Esophagus (tissue), 2 donors: ENCODE results near the gene ARHGDIG. TPM values are rescaled to one million over a fixed set of nuclear protein-coding genes. Genes with fewer than 3 reads are reported as not detected.

Source experiments
- polyA plus RNA-seq, 2 donors: library from polyadenylated mRNA; stranded (reverse); fragments of 200-250 nt; gene quantifications; one replicate each; pipeline ENCODE4 v1.2.3, GENCODE V29; 2013
- donor health status: healthy with polysubstance abuse.
- donor health status: Bipolar disorder and iron deficiency.

The ARHGDIG gene
- polyA plus RNA-seq, 2 donors = 0.24 to 0.33 TPM

Other genes with a start within 250 kb of the ARHGDIG start
- gene POLR3K, start 227.0 kb upstream of the ARHGDIG start, polyA plus RNA-seq = 10 to 100 TPM in 1 of 2 donors, 1 to 10 TPM in 1; 4.3 to 11.4 TPM
- gene SNRNP25, start 226.8 kb upstream of the ARHGDIG start, polyA plus RNA-seq = 10 to 100 TPM; 18.1 to 25.6 TPM
- 10 to 100 TPM; 36.6 to 56.0 TPM for gene RHBDF1, start 208.0 kb upstream of the ARHGDIG start, polyA plus RNA-seq
- 10 to 100 TPM; 42.3 to 45.3 TPM for gene MPG, start 202.4 kb upstream of the ARHGDIG start, polyA plus RNA-seq
- 10 to 100 TPM in 1 of 2 donors, 1 to 10 TPM in 1; 9.6 to 14.0 TPM for gene NPRL3, start 141.9 kb upstream of the ARHGDIG start, polyA plus RNA-seq
- not detected for gene HBZ, start 127.9 kb upstream of the ARHGDIG start, polyA plus RNA-seq
- not detected for gene HBM, start 114.6 kb upstream of the ARHGDIG start, polyA plus RNA-seq
- 1 to 10 TPM in 1 of 2 donors, under 1 TPM in 1; 0.49 to 1.4 TPM for gene HBA2, start 107.7 kb upstream of the ARHGDIG start, polyA plus RNA-seq
- gene HBA1, start 103.9 kb upstream of the ARHGDIG start, polyA plus RNA-seq = under 1 TPM; 0.47 to 0.55 TPM
- not detected for gene HBQ1, start 100.1 kb upstream of the ARHGDIG start, polyA plus RNA-seq
- gene LUC7L, start 51.1 kb upstream of the ARHGDIG start, polyA plus RNA-seq = 100 to 1,000 TPM in 1 of 2 donors, 10 to 100 TPM in 1; 37.0 to 102 TPM
- 10 to 100 TPM; 35.9 to 39.6 TPM for gene FAM234A, start 45.8 kb upstream of the ARHGDIG start, polyA plus RNA-seq
- gene RGS11, start 4.6 kb upstream of the ARHGDIG start, polyA plus RNA-seq = 1 to 10 TPM; 6.3 to 7.9 TPM
- under 1 TPM; 0.27 to 0.53 TPM for gene PDIA2, start 2.6 kb downstream of the ARHGDIG start, polyA plus RNA-seq
- 10 to 100 TPM; 11.9 to 16.7 TPM for gene AXIN1, start 72.1 kb downstream of the ARHGDIG start, polyA plus RNA-seq
- 10 to 100 TPM; 54.5 to 75.9 TPM for gene MRPL28, start 89.9 kb downstream of the ARHGDIG start, polyA plus RNA-seq
- gene PGAP6, start 101.4 kb downstream of the ARHGDIG start, polyA plus RNA-seq = 10 to 100 TPM; 30.3 to 44.3 TPM
- gene NME4, start 116.6 kb downstream of the ARHGDIG start, polyA plus RNA-seq = 10 to 100 TPM; 40.3 to 41.9 TPM
- 10 to 100 TPM; 15.0 to 24.2 TPM for gene DECR2, start 121.3 kb downstream of the ARHGDIG start, polyA plus RNA-seq
- gene RAB11FIP3, start 145.1 kb downstream of the ARHGDIG start, polyA plus RNA-seq = 10 to 100 TPM in 1 of 2 donors, 1 to 10 TPM in 1; 9.1 to 10.6 TPM
- gene CAPN15, start 247.1 kb downstream of the ARHGDIG start, polyA plus RNA-seq = 10 to 100 TPM; 28.4 to 47.6 TPM